Transverse colon (tissue), 4 donors: ENCODE results near the gene TSPAN5. TPM values are rescaled to one million over a fixed set of nuclear protein-coding genes. Genes with fewer than 3 reads are reported as not detected.

Source experiments
- DNase-seq: peaks from one replicate; pipeline ENCODE4 v3.0.0-alpha.2; 2019
- H3K27ac ChIP-seq, 4 donors: fragments of 200-600 bp; sonication (generic); 2 replicates each; pipeline ENCODE4 v1.5.1; 2016 to 2018; ENCODE audit warnings: inconsistent platforms in 4 of 4
- H3K27me3 ChIP-seq: fragments of 200-600 bp; sonication (generic); 2 replicates; pipeline ENCODE4 v1.5.1; 2017; ENCODE audit warnings: inconsistent platforms
- H3K36me3 ChIP-seq, 4 donors: fragments of 200-600 bp; sonication (generic); 2 replicates each; pipeline ENCODE4 v1.5.1; 2017 to 2019; ENCODE audit warnings: inconsistent platforms in 4 of 4
- H3K4me1 ChIP-seq, 4 donors: fragments of 200-600 bp; sonication (generic); 2 replicates each; pipeline ENCODE4 v1.5.1; 2017 to 2020; ENCODE audit warnings: inconsistent platforms in 4 of 4
- H3K4me3 ChIP-seq, 4 donors: fragments of 200-600 bp; sonication (generic); 1 replicate in 1 of 4; 2 replicates in 3 of 4; pipeline versions ENCODE4 v1.5.1 to v1.6.1; 2017 to 2019; ENCODE audit warnings: inconsistent platforms in 4 of 4
- H3K9me3 ChIP-seq, 2 donors: fragments of 200-600 bp; sonication (generic); 2 replicates each; pipeline ENCODE4 v1.5.1; 2017 to 2019; ENCODE audit warnings: inconsistent platforms in 2 of 2
- EP300 ChIP-seq: sonication (generic); formaldehyde crosslinking; IDR thresholded peaks from one replicate; pipeline ENCODE4 v1.6.1; 2017; ENCODE audit warnings: antibody characterized with exemption, low read depth
- POLR2A ChIP-seq: fragments of 450-650 bp; IDR thresholded peaks from one replicate; pipeline ENCODE4 v1.6.1; 2016; ENCODE audit warnings: antibody characterized with exemption, mild to moderate bottlenecking, moderate library complexity
- POLR2AphosphoS5 ChIP-seq, 3 donors: sonication (generic); formaldehyde crosslinking; IDR thresholded peaks; one replicate each; pipeline ENCODE4 v1.6.1; 2016; ENCODE audit warnings: antibody characterized with exemption in 3 of 3
- WGBS, 2 donors: methylation state at CpG; one replicate each; pipeline ENCODE4 v1.1.5; 2018; ENCODE audit warnings: low coverage in 1 of 2; 5-methylcytosine and 5-hydroxymethylcytosine counted together
- in situ Hi-C, 4 donors: fragments of 200-750 bp; cut with MboI; loops; one replicate each; pipeline versions ENCODE4 v1.15.0 to v1.15.1; 2017; ENCODE audit warnings: low sequenced_read_pairs in 3 of 4, low pct_ligation_motif_present in 1 of 4, low pct_unique_long_range_greater_than_20kb in 1 of 4
- intact Hi-C: fragments of 100-400 bp; cut with DNase I; formaldehyde crosslinking; loops from one replicate; pipeline ENCODE4 v1.15.1; 2023; ENCODE audit warnings: low total_unique reads
- total RNA-seq, 4 donors: library from RNA; depleted of rRNA; stranded (reverse); fragments of >200 nt; gene quantifications; one replicate each; pipeline ENCODE4 v1.1.0, GENCODE V29; 2016
- TF ChIP-seq, protein P1 (sequence below), 5 experiments: fragments of 200-600 bp in 3 of 5; fragments of 450-650 bp in 2 of 5; sonication (generic) in 3 of 5; IDR thresholded peaks; 1 replicate in 2 of 5; 2 replicates in 3 of 5; pipeline ENCODE4 v1.5.1; 2016 to 2017; ENCODE audit warnings: antibody characterized with exemption in 5 of 5, inconsistent platforms in 3 of 5, mild to moderate bottlenecking in 2 of 5, moderate library complexity in 1 of 5

The TSPAN5 gene
- total RNA-seq, 4 donors from 2014 or later = 1.1 to 9.6 (median 4.4) TPM

- in situ Hi-C loops = no loop called here
- intact Hi-C loops = no loop called here
These were observed 12.7 kb upstream of the TSPAN5 start for GRCh38 chr4:98671131-98671530.

GRCh38 chr4:98670186-98670585 lies 11.8 kb upstream of the TSPAN5 start:
- Histone ChIP-seq H3K4me3 (no peak overlapping the region), H3K9me3 (no peaks in the 10 kb centered on the region), H3K27me3 (no peaks in the 10 kb centered on the region), H3K36me3 (no peaks in the 10 kb centered on the region), H3K27ac (no peak overlapping the region), H3K4me1 (no peaks in the 10 kb centered on the region)
- TF ChIP-seq POLR2AphosphoS5 (IDR thresholded peaks at IDR 0.05) (no peak), EP300 (no peak), POLR2A (no peak)
- TF ChIP-seq, protein P1, sequence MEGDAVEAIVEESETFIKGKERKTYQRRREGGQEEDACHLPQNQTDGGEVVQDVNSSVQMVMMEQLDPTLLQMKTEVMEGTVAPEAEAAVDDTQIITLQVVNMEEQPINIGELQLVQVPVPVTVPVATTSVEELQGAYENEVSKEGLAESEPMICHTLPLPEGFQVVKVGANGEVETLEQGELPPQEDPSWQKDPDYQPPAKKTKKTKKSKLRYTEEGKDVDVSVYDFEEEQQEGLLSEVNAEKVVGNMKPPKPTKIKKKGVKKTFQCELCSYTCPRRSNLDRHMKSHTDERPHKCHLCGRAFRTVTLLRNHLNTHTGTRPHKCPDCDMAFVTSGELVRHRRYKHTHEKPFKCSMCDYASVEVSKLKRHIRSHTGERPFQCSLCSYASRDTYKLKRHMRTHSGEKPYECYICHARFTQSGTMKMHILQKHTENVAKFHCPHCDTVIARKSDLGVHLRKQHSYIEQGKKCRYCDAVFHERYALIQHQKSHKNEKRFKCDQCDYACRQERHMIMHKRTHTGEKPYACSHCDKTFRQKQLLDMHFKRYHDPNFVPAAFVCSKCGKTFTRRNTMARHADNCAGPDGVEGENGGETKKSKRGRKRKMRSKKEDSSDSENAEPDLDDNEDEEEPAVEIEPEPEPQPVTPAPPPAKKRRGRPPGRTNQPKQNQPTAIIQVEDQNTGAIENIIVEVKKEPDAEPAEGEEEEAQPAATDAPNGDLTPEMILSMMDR (IDR thresholded peaks at IDR 0.05) = no peak
- DNase-seq = no peak
- in situ Hi-C loops = no loop called here
- 92 to 94% methylated on average over 5 of the region's 5 CpGs for WGBS, 2 donors
- intact Hi-C loops = no loop called here

More at GRCh38 chr4:98671131-98671530, 12.7 kb upstream of the TSPAN5 start:
- H3K9me3 ChIP-seq = no peaks in the 10 kb centered on the region
- no peaks in the 10 kb centered on the region for H3K27me3 ChIP-seq
- H3K36me3 ChIP-seq = no peaks in the 10 kb centered on the region
- no peaks in the 10 kb centered on the region for H3K4me1 ChIP-seq
- no peak overlapping the region for H3K27ac ChIP-seq
- H3K4me3 ChIP-seq = no peak overlapping the region
- no peak for DNase-seq
- TF ChIP-seq POLR2AphosphoS5 (IDR thresholded peaks at IDR 0.05) (no peak), POLR2A (no peak)
- TF ChIP-seq, protein P1 (IDR thresholded peaks at IDR 0.05) = no peak

GRCh38 chr4:98669577-98669976 lies 11.2 kb upstream of the TSPAN5 start:
- no peak for TF ChIP-seq POLR2A
- H3K27ac ChIP-seq = no peak overlapping the region
- H3K27me3 ChIP-seq = no peaks in the 10 kb centered on the region
- WGBS, 2 donors = 84 to 92% methylated on average over 4 of the region's 4 CpGs
- H3K36me3 ChIP-seq = no peaks in the 10 kb centered on the region
- intact Hi-C loops = no loop called here
- H3K9me3 ChIP-seq = no peaks in the 10 kb centered on the region
- in situ Hi-C loops = no loop called here
- H3K4me3 ChIP-seq = no peak overlapping the region
- no peaks in the 10 kb centered on the region for H3K4me1 ChIP-seq
- DNase-seq = no peak

DNA sequence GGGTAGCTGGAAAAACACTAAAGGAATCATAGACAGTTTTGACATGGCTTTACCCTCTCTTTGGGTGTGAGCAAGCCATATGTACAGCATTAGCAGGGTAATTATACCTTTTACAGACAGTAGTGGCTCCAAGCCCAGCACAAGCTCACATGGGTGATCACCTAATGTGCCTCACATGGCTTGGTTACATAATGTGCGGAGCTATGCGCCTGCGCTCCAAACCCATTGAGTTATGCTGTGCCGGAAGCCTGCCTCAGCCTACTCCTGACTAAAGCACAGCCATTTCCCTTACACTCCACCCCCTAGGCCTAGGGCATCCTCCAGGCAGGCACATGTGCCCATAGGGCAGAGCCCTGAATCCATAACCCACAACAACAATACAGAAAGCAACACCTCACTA lies 6.5 kb upstream of the TSPAN5 start:
- intact Hi-C loops = no loop called here
- Histone ChIP-seq H3K4me1 (peaks cover 0 to 5% (median under 1%) of the 10 kb centered on the region in 4 donors), H3K27me3 (no peaks in the 10 kb centered on the region), H3K36me3 (no peaks in the 10 kb centered on the region), H3K27ac (no peak overlapping the region), H3K4me3 (no peak overlapping the region), H3K9me3 (no peaks in the 10 kb centered on the region)
- DNase-seq = no peak
- TF ChIP-seq, protein P1 (IDR thresholded peaks at IDR 0.05) = no peak
- no peak for TF ChIP-seq POLR2AphosphoS5 (IDR thresholded peaks at IDR 0.05)
- TF ChIP-seq POLR2A = no peak
- TF ChIP-seq EP300 = no peak
- in situ Hi-C loops = no loop called here
- WGBS, 2 donors = 94% methylated on average over 3 of the region's 4 CpGs; no CpG with 5 or more reads in 1 of the 2 donors

DNA sequence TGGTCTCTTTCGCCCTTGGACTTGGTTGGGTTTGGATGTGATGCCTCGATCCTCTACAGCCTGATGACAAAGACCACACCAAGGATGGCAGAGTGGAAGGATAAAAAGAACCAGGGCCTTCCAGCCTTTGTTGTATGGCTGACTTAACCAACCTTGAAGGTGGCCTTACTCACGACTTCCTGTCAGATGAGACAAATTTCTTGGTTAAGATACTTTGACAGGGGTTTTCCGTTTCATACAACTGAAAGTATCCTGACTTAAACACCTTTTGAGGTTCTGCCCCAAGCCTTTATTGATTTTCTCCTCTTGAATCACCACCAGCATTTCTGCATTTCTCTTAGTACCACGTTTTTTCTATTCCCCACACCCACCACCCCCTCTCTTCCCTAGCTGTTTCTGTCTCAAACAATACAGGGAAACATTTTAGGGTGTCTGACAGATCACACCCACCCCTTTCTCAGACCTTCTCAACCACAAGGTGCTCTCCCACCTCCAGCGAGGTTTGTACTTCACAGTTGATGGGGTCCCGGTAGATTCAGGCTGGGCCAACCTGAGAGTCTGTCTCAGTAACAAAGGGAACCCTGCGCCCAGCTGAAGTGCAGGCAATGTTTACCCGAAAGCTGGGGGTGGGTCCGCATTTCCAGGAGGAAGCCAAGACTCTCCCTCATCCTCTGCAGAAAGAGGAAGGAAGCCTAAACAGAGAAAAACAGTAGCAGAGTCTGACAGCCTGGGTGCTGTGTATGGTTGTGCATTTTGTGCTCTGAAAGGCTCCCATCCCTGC lies 5.0 kb upstream of the TSPAN5 start:
- Histone ChIP-seq H3K4me3 (no peak overlapping the region), H3K36me3 (no peaks in the 10 kb centered on the region), H3K9me3 (no peaks in the 10 kb centered on the region), H3K27me3 (no peaks in the 10 kb centered on the region), H3K4me1 (peaks cover 4 to 17% (median 7%) of the 10 kb centered on the region in 4 donors), H3K27ac (peak overlapping the region in 3 of 4 donors; percentile 5 to 55 (median 39))
- 65 to 79% methylated on average over 4 to 10 of the region's 10 CpGs for WGBS, 2 donors
- DNase-seq = peak; percentile 21
- TF ChIP-seq EP300 (no peak), POLR2A (no peak), POLR2AphosphoS5 (IDR thresholded peaks at IDR 0.05) (no peak)
- TF ChIP-seq, protein P1 (IDR thresholded peaks at IDR 0.05) = no peak
- intact Hi-C loops = no loop called here
- in situ Hi-C loops = no loop called here
